GM12874 (cell line): ENCODE data around the gene RNF224.
A peak's percentile ranks its signal among the peaks of the same experiment; 100 is the strongest.

Experiments
- TF ChIP-seq, protein P1 (sequence below): IDR thresholded peaks from 2 replicates; pipeline ENCODE4 v1.5.1; 2011; ENCODE audit warnings: low read depth, mild to moderate bottlenecking, control low read depth, low read length, moderate library complexity; ENCODE audit not compliant: insufficient read depth

The RNF224 gene

DNA sequence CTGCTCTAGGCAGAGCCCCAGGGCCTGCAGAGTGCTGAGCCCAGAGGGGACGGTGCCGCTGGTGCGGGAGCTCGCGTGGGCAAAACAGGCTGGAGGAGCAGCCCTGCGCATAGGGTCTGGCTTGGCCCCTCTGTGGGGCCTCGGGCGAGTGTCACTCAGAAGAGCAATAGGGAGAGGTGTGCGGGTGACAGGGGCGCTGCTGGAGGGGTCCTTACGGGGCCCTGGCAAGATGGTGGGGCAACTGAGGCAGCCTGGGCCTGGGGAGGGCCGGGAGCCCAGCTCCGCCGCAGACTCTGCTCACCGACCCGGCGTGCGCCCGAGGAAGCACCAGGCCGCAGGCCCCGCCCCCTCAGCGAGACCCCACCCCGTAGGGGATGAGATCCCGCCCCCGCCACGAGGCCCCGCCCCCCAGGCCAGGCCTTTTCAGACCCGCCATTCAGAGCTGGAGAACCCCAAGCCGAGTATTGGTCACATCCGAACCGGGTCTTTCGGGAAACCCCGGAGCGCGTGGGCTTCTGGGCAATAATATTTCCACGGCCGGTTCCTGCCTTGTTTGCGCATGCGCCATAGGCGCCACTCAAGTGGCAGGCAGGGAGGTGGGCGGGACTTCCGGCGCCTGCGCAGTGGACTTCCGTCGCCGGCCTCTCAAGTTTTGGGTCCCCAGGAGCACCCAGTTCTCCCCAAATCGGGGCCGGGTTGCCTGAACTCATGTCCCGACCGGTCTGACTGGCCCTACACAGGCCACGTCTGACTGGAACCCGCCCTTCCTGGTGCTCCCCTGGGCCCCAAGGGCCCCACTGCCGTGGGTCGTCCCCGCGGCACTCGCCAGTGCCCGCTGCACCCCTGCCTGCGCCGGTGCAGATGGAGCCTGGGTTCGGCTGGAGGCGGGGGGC lies 4.0 kb upstream of the RNF224 start:
- TF ChIP-seq, protein P1, sequence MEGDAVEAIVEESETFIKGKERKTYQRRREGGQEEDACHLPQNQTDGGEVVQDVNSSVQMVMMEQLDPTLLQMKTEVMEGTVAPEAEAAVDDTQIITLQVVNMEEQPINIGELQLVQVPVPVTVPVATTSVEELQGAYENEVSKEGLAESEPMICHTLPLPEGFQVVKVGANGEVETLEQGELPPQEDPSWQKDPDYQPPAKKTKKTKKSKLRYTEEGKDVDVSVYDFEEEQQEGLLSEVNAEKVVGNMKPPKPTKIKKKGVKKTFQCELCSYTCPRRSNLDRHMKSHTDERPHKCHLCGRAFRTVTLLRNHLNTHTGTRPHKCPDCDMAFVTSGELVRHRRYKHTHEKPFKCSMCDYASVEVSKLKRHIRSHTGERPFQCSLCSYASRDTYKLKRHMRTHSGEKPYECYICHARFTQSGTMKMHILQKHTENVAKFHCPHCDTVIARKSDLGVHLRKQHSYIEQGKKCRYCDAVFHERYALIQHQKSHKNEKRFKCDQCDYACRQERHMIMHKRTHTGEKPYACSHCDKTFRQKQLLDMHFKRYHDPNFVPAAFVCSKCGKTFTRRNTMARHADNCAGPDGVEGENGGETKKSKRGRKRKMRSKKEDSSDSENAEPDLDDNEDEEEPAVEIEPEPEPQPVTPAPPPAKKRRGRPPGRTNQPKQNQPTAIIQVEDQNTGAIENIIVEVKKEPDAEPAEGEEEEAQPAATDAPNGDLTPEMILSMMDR, result no peak

DNA sequence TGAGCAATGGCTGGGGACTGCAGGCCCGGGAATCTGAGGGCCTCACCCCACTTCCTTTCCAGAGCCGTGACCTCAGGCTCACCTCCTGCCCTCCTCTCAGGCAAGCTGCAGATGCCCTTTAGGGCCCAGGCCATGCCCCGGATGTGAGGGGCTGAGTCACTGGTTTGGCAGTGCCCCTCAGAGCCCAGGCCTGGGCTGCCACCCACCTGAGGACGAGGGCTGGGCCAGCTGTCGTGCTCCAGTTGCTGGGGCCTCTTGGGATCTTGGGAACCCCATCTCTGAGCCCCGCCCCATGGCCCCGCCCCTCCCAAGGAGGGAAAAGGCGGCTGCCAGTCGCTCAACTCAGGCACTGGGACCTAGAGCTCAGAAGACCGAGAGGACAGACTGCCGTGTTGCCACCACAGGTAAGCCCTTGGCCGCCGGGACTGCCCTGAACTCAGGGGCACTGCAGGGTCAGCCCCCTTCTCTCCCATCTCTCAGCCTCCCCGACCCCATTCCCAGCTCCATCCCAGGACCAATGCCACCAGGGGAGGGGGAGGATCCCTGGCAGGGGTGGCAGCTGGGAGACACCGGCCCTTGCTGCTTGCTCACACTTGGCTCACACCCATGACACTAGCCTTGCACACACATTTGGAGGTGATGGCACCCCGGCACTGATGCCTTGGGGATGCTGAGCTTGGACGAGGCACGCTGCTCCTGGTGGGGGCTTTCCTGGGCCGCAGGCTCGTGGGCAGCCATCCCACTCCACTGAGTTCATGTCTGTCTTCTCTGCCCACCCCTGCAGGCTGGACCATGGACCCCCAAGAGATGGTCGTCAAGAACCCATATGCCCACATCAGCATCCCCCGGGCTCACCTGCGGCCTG lies 2.2 kb upstream of the RNF224 start, which contains the start of gene CYSRT1:
Gene CYSRT1 (plus strand): TSS at position 345 of the 865 bp plus-strand sequence. CDS start 448 bp downstream, at position 793.
- TF ChIP-seq, protein P1, result no peak

DNA sequence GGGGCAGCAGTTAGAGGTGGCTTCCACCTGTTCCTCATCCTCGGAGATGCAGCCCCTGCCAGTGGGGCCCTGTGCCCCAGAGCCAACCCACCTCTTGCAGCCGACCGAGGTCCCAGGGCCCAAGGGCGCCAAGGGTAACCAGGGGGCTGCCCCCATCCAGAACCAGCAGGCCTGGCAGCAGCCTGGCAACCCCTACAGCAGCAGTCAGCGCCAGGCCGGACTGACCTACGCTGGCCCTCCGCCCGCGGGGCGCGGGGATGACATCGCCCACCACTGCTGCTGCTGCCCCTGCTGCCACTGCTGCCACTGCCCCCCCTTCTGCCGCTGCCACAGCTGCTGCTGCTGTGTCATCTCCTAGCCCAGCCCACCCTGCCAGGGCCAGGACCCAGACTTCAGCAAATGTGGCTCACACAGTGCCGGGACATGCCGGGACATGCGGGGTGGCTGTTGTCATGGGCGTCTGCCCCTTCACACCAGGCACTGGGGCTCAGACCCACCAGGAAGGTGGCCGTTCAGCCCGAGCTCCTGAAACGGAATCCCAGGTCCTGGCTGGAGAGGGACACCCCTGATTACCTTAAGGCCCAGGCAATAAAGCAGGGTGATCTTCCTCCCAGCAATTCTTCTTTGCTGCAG lies 1.5 kb upstream of the RNF224 start:
- TF ChIP-seq, protein P1, result no peak

DNA sequence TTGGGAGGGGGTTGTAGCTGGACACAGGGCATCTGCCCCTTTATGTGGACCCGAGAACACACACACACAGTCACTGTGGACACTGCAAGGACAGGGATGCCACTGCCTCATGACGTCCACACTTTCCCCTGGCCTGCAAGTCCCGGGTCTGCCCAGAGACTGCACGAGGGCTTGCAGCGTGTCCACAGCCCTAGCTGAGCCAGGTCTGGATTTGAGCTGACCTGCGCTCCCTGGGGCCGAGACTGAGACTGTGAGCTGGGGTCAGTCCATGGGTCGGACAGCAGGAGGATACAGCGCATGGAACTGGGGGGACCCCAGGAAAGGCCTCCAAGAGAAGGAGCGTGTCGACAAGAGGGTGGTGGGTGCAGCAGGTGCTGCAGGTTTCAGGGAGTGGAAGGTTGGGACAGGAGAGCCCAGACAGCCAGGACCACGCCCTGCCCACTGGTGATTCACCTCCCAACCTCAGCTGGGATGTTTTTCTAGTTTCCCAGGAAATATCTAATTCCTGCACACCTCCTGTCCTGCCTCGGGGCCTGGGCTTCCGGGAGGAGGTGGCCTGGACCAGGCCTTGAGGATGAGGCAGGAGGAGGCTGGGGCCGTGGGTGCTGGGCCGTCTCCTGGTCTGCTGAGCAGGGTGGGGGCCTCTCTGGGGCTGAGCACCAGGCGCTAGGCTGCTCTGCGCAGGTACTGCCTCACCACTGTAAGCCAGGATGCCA lies 806 bp upstream of the RNF224 start:
- TF ChIP-seq, protein P1, result no peak

DNA sequence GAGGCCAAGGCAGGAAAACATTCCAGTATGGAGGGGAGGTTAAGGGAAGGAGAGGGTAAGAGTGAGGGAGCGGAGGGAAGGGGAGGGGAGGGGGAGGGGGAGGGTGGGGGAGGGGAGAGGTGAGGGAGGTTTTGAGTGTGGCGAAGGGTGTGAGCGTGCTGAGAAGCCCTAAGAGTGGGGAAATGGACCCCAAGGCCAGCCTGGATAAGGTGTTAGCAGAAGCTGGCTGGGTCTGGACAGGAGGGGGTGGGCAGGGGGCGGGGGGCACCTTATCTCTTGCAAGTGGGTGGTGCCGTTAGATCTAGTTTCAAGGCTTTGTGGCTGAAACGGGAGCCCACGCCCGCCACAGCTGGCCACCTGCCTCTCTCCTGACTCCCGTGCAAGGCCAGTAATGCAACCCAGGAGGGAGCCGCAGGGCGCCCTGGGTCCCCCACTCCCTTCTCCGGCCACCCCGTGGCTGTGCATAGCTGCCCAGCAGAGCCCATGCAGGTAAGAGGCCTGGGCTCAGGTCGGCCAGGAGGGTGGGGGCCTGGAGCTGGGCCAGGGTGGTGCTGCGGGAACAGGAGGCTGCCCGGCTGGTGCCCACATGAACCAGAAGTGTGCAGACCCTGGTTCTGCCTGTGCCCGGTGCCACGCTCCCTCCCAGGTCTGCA lies 677 bp downstream of the RNF224 start:
- TF ChIP-seq, protein P1, result no peak

DNA sequence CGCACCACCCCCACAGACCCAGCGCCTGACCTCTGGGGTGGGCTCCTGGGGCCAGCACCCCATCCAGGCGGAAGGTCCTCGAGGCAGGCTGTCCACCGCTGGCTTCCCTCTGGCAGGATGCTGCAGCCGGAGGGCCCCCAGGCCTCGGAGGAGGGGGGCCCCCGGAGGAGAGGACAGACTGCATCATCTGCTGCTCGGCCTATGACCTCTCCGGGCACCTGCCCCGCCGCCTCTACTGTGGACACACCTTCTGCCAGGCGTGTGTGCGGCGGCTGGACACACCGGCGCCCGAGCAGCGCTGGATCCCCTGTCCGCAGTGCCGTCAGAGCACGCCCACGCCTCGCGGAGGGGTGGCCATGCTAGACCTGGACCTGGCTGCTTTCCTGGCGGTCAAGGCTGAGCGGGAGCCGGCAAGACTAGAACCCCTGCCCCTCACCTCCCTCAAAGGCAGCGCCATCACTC lies 1.2 kb downstream of the RNF224 start:
- TF ChIP-seq, protein P1, result 0 out of 2 replicates have a peak, but pooled peaks have one; percentile 1
